Activated CD8-positive, alpha-beta memory T cell treated with anti-CD3 and anti-CD28 coated beads for 36 hours (primary cell): ENCODE results near the gene TIMP2. TPM values are rescaled to one million over a fixed set of nuclear protein-coding genes. Genes with fewer than 3 reads are reported as not detected.

Source experiments
- CTCF ChIA-PET: fragments of 350-600 bp; sonication (Branson Sonifier 250); formaldehyde crosslinking; loops from one replicate; lab custom pipeline; 2021; ENCODE audit warnings: antibody characterized with exemption; lab: Charles Lee
- POLR2A ChIA-PET: fragments of 350-600 bp; sonication (Branson Sonifier 250); formaldehyde crosslinking; loops from one replicate; lab custom pipeline; 2021; ENCODE audit warnings: antibody characterized with exemption; lab: Charles Lee
- total RNA-seq, 2 experiments: library from RNA; stranded (reverse); gene quantifications; one replicate each; pipeline ENCODE4 v1.2.3, GENCODE V29; 2021

Gene TIMP2
- total RNA-seq, 2 experiments from 2014 or later, result 0.42 to 0.55 TPM

GRCh38 chr17:78838574-78839005 lies 86.6 kb downstream of the TIMP2 start:
- POLR2A ChIA-PET, result interaction anchor here (0.6 kb wide), 1 partner anchor 14 kb away, joined by 3 read pairs; no protein-coding TSS in a partner anchor
- CTCF ChIA-PET, result interaction anchor here (1.0 kb wide), 1 partner anchor 16 kb away, joined by 4 read pairs; no protein-coding TSS in a partner anchor

GRCh38 chr17:78836420-78837021 lies 88.7 kb downstream of the TIMP2 start:
- ChIA-PET POLR2A (no interaction called here), CTCF (no interaction called here)

GRCh38 chr17:78834571-78834970 lies 90.6 kb downstream of the TIMP2 start:
- POLR2A ChIA-PET, result no interaction called here
- CTCF ChIA-PET, result no interaction called here

GRCh38 chr17:78832541-78832810 lies 92.7 kb downstream of the TIMP2 start:
- POLR2A ChIA-PET, result no interaction called here
- CTCF ChIA-PET, result no interaction called here

- POLR2A ChIA-PET, result interaction anchor here (0.6 to 1.2 kb wide), 7 partner anchors 8 to 1470 kb away, joined by 3 to 10 read pairs (median 4); partner anchors contain the start of gene USP36
- CTCF ChIA-PET, result interaction anchor here (0.6 to 0.7 kb wide), 2 partner anchors 281 to 1676 kb away, joined by 3 to 4 read pairs; no protein-coding TSS in a partner anchor
Observed at GRCh38 chr17:78831688-78832540, 93.3 kb downstream of the TIMP2 start.

- POLR2A ChIA-PET, result no interaction called here
- CTCF ChIA-PET, result no interaction called here
Observed at GRCh38 chr17:78829477-78829876, 95.7 kb downstream of the TIMP2 start.

GRCh38 chr17:78828470-78829185 lies 96.6 kb downstream of the TIMP2 start:
- ChIA-PET POLR2A (no interaction called here), CTCF (interaction anchor here (0.9 kb wide), 1 partner anchor 11 kb away, joined by 3 read pairs; no protein-coding TSS in a partner anchor)

GRCh38 chr17:78826836-78827509 lies 98.2 kb downstream of the TIMP2 start:
- ChIA-PET POLR2A (no interaction called here), CTCF (interaction anchor here (1.3 kb wide), 1 partner anchor 17 kb away, joined by 4 read pairs; no protein-coding TSS in a partner anchor)

- CTCF ChIA-PET, result interaction anchor here (1.3 kb wide), 1 partner anchor 17 kb away, joined by 4 read pairs; no protein-coding TSS in a partner anchor
- POLR2A ChIA-PET, result no interaction called here
Observed at GRCh38 chr17:78826421-78826820, 98.8 kb downstream of the TIMP2 start.

- CTCF ChIA-PET, result no interaction called here
- POLR2A ChIA-PET, result no interaction called here
Observed at GRCh38 chr17:78825696-78826095, 99.5 kb downstream of the TIMP2 start.

GRCh38 chr17:78824240-78824639 lies 100.9 kb downstream of the TIMP2 start:
- CTCF ChIA-PET, result no interaction called here
- POLR2A ChIA-PET, result no interaction called here

- CTCF ChIA-PET, result interaction anchor here (1.3 to 1.5 kb wide), 2 partner anchors 15 to 20 kb away, joined by 4 read pairs; no protein-coding TSS in a partner anchor
Observed at GRCh38 chr17:78823282-78824046, 101.7 kb downstream of the TIMP2 start.

GRCh38 chr17:78822552-78822951 lies 102.6 kb downstream of the TIMP2 start:
- ChIA-PET CTCF (interaction anchor here (1.3 to 1.5 kb wide), 2 partner anchors 16 to 21 kb away, joined by 4 read pairs; no protein-coding TSS in a partner anchor), POLR2A (no interaction called here)

More at GRCh38 chr17:78823282-78824046, 101.7 kb downstream of the TIMP2 start:
- POLR2A ChIA-PET, result no interaction called here

GRCh38 chr17:78821961-78822360 lies 103.2 kb downstream of the TIMP2 start:
- ChIA-PET CTCF (interaction anchor here (1.3 to 1.5 kb wide), 2 partner anchors 16 to 22 kb away, joined by 4 read pairs; no protein-coding TSS in a partner anchor), POLR2A (no interaction called here)

GRCh38 chr17:78820841-78821240 lies 104.3 kb downstream of the TIMP2 start:
- ChIA-PET POLR2A (no interaction called here), CTCF (no interaction called here)

GRCh38 chr17:78819806-78820792 lies 105.1 kb downstream of the TIMP2 start:
- ChIA-PET POLR2A (interaction anchor here (0.6 kb wide), 1 partner anchor 113 kb away, joined by 5 read pairs; no protein-coding TSS in a partner anchor), CTCF (interaction anchor here (1.2 to 1.4 kb wide), 2 partner anchors 15 to 151 kb away, joined by 3 to 4 read pairs; no protein-coding TSS in a partner anchor)

GRCh38 chr17:78819402-78819801 lies 105.8 kb downstream of the TIMP2 start:
- CTCF ChIA-PET, result interaction anchor here (0.5 to 1.4 kb wide), 5 partner anchors 14 to 339 kb away, joined by 3 to 4 read pairs (median 3); no protein-coding TSS in a partner anchor
- POLR2A ChIA-PET, result interaction anchor here (0.6 to 1.0 kb wide), 4 partner anchors 13 to 112 kb away, joined by 3 to 5 read pairs (median 3); no protein-coding TSS in a partner anchor
